GM19240 (cell line): ENCODE measurements around the gene CDH16.
A peak's percentile ranks its signal among the peaks of the same experiment; 100 is the strongest.
"Not testable (repeated sequence)": the region's sequence is repeated elsewhere in the genome, so short reads cannot be mapped to it uniquely, and the experiment has no call there.

Source experiments
- DNase-seq: peaks from one replicate; pipeline ENCODE4 v3.0.0; 2011; ENCODE audit warnings: low spot score; ENCODE audit not compliant: insufficient read length

CDH16 gene

DNA sequence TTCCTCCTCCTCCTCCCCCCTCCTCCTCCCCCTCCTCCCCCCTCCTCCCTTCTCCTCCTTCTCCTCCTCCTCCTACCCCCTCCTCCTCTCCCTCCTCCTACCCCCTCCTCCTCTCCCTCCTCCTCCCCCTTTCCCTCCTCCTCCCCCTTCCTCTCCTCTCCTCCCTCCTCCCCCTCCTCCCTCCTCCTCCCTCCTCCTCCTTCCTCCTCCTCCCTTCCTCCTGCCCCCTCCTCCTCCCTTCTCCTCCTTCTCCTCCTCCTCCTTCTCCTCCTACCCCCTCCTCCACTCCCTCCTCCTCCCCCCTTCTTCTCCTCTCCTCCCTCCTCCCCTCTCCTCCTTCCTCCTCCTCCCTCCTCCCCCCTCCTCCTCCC, 45.0 kb downstream of the CDH16 start:
- DNase-seq: no peak

DNA sequence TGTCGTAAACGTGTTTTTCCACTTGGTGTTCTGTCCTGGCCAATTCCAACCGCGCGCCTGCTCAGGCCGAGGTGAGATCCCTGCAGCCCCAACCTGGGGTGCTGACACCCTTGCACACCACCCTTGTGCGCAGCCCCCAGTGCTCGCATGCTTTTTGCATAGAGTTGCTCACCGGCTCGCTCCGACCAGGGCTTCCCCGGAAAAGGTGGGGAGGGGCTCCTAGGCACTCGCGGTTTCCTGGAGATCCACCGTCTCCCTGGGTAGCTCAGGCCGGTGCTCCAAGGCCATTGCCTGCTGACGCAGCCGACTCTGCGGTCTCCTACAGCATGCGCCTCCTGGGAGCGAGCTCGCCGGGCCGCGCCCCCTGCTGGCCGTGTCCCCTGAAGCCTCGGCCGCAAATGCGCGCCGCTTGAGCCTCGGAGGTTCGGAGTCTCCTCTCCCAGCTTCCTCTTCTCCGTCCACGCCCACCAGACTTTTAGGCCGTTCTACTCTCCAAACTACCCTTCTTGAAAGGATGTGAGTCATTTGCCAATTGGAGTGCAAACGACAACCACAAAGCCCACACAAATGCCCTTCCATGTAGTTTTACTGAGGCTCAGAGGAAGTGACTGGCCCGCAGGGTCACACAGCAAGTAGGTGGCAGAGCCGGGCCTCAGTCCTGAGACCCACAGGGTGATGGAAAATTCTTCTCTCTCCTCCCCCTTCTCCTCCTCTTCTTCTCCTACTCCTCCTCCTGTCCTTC, 45.6 kb downstream of the CDH16 start:
- peak; percentile 68 for DNase-seq

DNA sequence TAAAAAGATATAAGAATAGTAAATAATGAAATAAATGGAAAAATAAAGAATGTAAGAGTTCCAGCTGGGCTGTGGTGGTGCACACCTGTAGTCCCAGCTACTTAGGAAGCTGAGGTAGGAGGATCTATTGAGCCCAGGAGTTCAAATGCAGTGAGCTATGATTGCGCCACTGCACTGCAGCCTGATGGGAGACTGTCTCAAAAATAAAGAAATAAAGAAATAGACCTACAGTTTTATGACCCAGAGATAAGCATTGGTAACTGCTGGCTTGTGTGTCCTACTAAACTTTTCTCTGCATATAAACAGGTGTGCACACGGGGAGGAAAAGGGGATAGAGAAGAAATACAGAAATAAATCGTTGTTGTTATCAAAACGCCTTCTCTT, 46.1 kb downstream of the CDH16 start:
- no peak for DNase-seq

DNA sequence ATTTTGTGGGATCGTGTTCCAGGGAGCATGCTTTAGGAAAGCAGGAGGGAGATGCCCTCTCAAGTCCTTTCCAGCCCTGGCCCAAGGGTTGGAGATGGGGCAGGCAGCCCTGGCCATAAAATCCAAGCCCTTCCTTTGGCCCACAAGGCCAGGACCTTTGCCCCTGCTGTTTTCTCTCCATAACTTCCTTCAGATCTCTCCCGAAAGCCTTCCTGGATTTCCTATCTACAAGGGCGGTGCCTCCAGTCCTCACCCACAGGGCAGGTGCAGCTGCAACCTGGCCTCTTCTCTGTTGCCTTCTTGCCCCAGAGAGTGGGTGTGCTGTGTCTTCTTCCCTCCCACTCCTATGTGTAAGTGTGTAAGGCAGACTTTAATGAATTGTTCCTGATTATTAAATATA, 46.8 kb downstream of the CDH16 start:
- no peak for DNase-seq

- not testable (repeated sequence) for DNase-seq
These were observed 47.3 kb downstream of the CDH16 start for GRCh38 chr16:66871363-66871762.

GRCh38 chr16:66869424-66869823, 49.3 kb downstream of the CDH16 start:
- no peak for DNase-seq

DNA sequence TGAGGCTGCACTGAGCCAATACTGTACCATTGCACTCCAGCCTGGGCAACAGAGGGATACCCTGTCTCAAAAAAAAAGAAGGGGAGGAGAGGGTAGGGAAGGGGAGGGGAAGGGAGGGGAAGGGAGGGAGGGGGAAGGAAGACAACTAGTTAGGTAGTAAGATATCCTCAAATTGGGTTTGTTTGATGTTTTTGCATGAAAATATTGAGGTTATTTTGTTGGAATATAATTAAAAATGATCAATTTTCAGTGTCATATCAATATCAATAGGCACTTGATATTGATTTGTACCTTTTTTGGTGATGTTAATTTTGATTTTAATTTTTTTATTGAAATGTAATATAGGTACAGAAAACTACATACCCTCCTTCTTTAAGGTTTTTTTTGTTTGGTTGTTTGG, 55.0 kb downstream of the CDH16 start:
- no peak for DNase-seq

GRCh38 chr16:66862023-66862520, 56.6 kb downstream of the CDH16 start:
- no peak for DNase-seq

- DNase-seq: no peak
These were observed 59.2 kb downstream of the CDH16 start for GRCh38 chr16:66859397-66860068.

DNA sequence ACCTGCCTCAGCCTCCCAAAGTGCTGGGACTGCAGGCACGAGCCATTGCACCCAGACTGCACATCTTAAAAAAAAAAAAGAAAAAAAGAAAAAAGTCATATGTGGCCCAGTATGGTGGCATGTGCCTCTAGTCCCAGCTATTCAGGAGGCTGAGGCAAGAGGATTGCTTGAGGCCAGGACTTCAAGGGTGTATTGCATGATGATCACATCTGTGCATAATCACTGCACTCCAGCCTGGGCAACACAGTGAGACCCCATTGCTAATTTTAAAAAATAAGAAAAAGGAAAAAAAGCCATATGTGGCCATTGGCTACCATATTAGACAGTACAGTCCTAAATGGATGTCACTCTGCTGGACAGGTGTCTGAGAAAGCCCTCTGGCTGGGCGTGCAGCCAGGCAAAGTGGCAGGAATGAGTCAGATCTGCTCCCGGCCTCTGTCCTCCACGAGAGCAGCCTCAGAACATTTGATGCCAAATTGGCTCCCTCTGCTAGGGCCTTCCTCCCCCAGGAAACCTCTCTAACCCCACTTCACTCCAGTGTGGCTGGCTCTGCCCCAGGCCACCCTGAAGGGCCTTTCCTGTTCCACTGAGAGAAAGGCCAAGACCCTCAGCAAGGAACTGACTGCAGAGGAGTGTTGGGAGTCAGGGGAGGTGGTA, 59.8 kb downstream of the CDH16 start:
- no peak for DNase-seq
